ENCODE data around the gene DCLK1. TPM values are rescaled to one million over a fixed set of nuclear protein-coding genes. Genes with fewer than 3 reads are reported as not detected.

Gene DCLK1
- total and polyA plus RNA-seq, 4 donors, result 2.6 to 47.4 (median 13.9) TPM

DNA sequence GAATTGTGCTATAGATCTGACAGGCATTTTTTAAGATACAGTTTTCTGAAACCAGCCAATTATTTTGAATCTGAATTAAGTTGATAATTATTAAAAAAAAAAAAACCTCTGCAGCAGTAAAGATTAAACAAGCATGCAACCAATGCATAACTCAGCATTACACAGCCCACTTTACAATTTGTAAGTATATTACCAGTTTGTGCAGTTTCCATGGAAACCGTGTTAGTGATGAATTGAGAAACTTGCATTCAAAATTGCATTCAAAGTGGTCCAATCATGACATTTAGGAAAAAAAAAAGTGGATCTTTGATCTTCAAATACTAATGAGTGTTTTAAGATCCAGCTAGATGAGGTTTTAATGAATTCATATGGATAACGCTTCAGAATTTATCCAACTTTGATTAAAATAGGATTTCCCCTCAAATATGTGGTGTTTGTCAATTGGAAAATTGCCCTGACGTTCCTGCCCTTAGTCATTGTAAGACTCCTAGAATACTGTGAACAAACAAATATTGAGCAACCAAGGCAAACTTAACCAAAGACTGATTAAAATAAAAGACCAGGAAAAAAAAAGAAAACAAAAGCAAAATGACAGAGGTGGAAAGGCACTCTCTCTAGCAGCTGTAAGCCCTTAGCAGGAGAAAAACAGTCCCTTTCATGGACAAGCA is 339.9 kb downstream of the DCLK1 start:
- DNase-seq (no peak), ATAC-seq (ENCODE audit: low FRiP score) (no peak)
- no peaks in the 10 kb centered on the region for H3K27me3 ChIP-seq (ENCODE audit: control insufficient read depth in 1 of 2, insufficient read depth in 2 of 2, low read length in 1 of 2)
- intact Hi-C loops (cut with DNase I), result no loop called here
- H3K27ac ChIP-seq (ENCODE audit: low read depth in 1 of 2, low read length in 2 of 2), result no peak overlapping the region
- H3K9me3 ChIP-seq (ENCODE audit: control insufficient read depth, low read length), result no peaks in the 10 kb centered on the region
- WGBS, 2 donors, result 81 to 85% methylated on average over 3 of the region's 3 CpGs
- H3K36me3 ChIP-seq (ENCODE audit: control insufficient read depth in 1 of 2, insufficient read depth in 2 of 2, low read length in 1 of 2), result no peaks in the 10 kb centered on the region
- H3K4me1 ChIP-seq (ENCODE audit: control insufficient read depth in 1 of 2, insufficient read depth in 2 of 2, low read length in 2 of 2), result no peaks in the 10 kb centered on the region
- H3K4me3 ChIP-seq (ENCODE audit: low read length in 2 of 2), result no peak overlapping the region

DNA sequence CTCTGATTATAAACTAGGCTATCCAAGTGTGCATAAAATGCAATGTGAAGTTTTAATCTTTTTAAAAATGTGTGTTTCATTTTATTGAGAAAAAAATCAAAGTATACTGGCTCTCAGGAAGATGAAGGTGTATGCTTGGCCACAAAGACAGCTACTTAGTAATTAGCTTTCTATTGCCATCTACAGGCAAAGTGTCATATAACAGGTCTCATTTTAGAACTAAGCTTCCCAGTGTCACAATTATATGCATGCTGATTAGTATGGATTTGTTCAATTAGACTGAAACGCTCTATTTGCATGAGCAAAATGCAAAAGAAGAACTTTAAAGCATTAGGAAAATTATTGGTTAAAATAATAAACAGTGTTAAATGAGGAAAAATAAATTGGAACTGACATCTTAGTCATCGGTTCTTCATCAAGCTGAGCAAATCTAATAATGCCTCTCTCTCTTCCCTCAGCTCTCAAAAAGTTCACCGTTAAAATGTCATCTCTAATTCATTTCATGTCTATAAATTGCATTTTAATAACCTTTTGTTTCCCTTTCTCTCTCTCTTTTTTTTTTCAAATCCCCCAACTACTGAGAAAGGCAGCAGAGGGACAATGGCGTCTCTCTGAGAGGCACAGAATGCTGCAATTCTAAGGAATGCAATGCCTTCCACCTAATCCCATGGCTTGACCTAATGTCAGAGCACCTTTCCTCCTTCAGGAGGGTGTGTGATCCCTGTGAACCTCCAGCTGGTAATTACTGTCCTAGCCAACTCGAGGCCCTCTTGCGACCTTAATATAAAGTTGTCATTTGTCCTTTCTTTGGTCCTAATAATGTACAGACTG is 341.6 kb downstream of the DCLK1 start:
- no peak overlapping the region for H3K4me3 ChIP-seq (ENCODE audit: low read length in 2 of 2)
- no peak for ATAC-seq (ENCODE audit: low FRiP score)
- H3K4me1 ChIP-seq (ENCODE audit: control insufficient read depth in 1 of 2, insufficient read depth in 2 of 2, low read length in 2 of 2), result no peaks in the 10 kb centered on the region
- H3K27me3 ChIP-seq (ENCODE audit: control insufficient read depth in 1 of 2, insufficient read depth in 2 of 2, low read length in 1 of 2), result no peaks in the 10 kb centered on the region
- 77 to 79% methylated on average over 6 of the region's 6 CpGs for WGBS, 2 donors
- no peak for DNase-seq
- H3K27ac ChIP-seq (ENCODE audit: low read depth in 1 of 2, low read length in 2 of 2), result no peak overlapping the region
- H3K9me3 ChIP-seq (ENCODE audit: control insufficient read depth, low read length), result no peaks in the 10 kb centered on the region
- no peaks in the 10 kb centered on the region for H3K36me3 ChIP-seq (ENCODE audit: control insufficient read depth in 1 of 2, insufficient read depth in 2 of 2, low read length in 1 of 2)
- intact Hi-C loops (cut with DNase I), result no loop called here

DNA sequence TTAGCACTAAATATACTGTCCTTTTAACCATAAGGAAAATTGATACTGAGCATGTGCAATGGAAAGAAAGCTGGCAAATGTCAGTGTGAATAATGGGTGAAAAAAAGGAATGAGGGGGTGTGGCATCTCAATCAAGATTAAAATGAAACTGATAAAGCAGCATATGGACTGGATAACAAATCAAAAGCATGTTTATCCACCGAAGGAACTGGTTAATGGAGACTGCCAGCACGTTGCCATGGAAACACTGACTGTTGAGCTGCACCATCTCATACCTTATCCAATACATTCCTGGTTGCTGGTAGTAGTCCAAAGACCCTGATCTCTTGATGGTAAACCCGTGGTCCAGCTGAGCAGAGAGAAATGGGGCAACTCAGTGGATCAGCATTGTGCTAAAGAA is 343.2 kb downstream of the DCLK1 start:
- ATAC-seq (ENCODE audit: low FRiP score), result no peak
- intact Hi-C loops (cut with DNase I), result no loop called here
- no peak overlapping the region for H3K27ac ChIP-seq (ENCODE audit: low read depth in 1 of 2, low read length in 2 of 2)
- H3K27me3 ChIP-seq (ENCODE audit: control insufficient read depth in 1 of 2, insufficient read depth in 2 of 2, low read length in 1 of 2), result no peaks in the 10 kb centered on the region
- H3K4me1 ChIP-seq (ENCODE audit: control insufficient read depth in 1 of 2, insufficient read depth in 2 of 2, low read length in 2 of 2), result no peaks in the 10 kb centered on the region
- no peaks in the 10 kb centered on the region for H3K9me3 ChIP-seq (ENCODE audit: control insufficient read depth, low read length)
- WGBS, 2 donors, result 34 to 41% methylated on average over 3 of the region's 3 CpGs
- DNase-seq, result no peak
- no peak overlapping the region for H3K4me3 ChIP-seq (ENCODE audit: low read length in 2 of 2)
- no peaks in the 10 kb centered on the region for H3K36me3 ChIP-seq (ENCODE audit: control insufficient read depth in 1 of 2, insufficient read depth in 2 of 2, low read length in 1 of 2)

DNA sequence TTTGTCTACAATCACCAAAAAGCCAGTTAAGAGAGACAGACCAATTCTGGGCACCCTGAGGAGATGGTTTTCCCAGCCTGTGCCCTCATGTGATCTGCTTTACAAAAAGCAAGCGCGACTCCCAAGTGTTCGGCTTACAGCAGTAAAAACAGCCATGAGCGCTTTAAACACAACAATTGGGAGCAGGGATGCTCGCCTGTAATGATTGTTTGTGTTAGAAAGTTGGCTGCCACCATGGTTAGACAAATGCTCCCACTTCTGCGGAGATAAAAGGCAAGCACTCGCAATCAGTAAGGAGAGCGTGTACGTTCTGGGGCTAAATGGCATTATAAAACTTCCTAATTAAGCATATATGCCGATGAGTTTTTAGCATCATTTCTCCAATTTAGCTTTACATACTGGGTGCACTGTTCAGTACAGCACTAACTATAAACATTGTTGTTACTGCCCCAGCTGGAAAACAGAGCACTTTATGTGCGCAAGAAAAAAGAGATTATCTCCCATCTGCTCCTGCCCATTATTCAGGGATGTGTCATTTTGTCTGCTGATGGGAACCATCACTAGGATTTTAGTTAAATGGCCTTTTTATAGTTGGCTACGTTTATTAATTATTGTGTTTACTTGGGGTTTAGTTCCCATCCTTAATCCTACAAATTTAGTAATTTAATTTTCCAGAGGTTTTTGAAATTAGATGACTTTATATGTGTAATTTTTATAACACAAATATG is 345.4 kb downstream of the DCLK1 start:
- intact Hi-C loops (cut with DNase I), result no loop called here

DNA sequence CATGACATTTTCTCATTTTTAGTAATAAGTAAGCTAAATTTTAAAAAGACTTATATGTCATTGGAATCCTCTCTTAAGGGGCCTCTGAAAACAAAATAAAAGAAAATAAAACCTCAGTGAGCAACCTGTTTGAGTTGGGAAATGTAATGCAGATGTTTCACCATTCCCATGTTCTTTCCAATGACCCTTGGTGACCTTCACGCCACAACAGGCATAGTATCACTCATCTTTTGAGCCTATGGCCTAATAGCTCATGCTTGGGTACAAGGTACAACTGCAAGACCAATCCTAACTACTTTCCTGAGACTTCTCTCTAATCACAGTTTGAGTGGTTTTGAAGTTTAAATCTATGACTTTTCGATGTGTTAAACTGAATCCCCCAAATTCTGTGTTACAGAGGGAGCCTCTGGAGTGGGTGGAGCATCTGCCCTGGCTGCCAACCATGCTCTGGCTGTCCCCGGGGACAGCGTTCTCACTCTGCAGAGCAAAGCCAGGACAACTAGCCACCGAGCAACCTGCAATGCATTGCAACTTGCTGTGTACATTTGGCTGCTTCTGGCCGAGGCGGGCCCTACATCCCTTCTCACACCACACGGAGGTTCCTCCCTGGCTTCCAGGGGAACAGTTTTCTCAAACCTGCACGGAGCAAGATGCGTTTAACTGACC is 346.8 kb downstream of the DCLK1 start:
- DNase-seq (no peak), ATAC-seq (ENCODE audit: low FRiP score) (no peak)
- H3K27ac ChIP-seq (ENCODE audit: low read depth in 1 of 2, low read length in 2 of 2), result no peak overlapping the region
- intact Hi-C loops (cut with DNase I), result no loop called here
- H3K9me3 ChIP-seq (ENCODE audit: control insufficient read depth, low read length), result no peaks in the 10 kb centered on the region
- 76 to 82% methylated on average over 10 of the region's 10 CpGs for WGBS, 2 donors
- H3K27me3 ChIP-seq (ENCODE audit: control insufficient read depth in 1 of 2, insufficient read depth in 2 of 2, low read length in 1 of 2), result no peaks in the 10 kb centered on the region
- no peaks in the 10 kb centered on the region for H3K36me3 ChIP-seq (ENCODE audit: control insufficient read depth in 1 of 2, insufficient read depth in 2 of 2, low read length in 1 of 2)
- no peak overlapping the region for H3K4me3 ChIP-seq (ENCODE audit: low read length in 2 of 2)
- H3K4me1 ChIP-seq (ENCODE audit: control insufficient read depth in 1 of 2, insufficient read depth in 2 of 2, low read length in 2 of 2), result no peaks in the 10 kb centered on the region

More for the DNA sequence above, 345.4 kb downstream of the DCLK1 start:
- Histone ChIP-seq H3K27ac (ENCODE audit: low read depth in 1 of 2, low read length in 2 of 2) (no peak overlapping the region), H3K9me3 (ENCODE audit: control insufficient read depth, low read length) (no peaks in the 10 kb centered on the region), H3K27me3 (ENCODE audit: control insufficient read depth in 1 of 2, insufficient read depth in 2 of 2, low read length in 1 of 2) (no peaks in the 10 kb centered on the region), H3K4me1 (ENCODE audit: control insufficient read depth in 1 of 2, insufficient read depth in 2 of 2, low read length in 2 of 2) (no peaks in the 10 kb centered on the region), H3K4me3 (ENCODE audit: low read length in 2 of 2) (no peak overlapping the region), H3K36me3 (ENCODE audit: control insufficient read depth in 1 of 2, insufficient read depth in 2 of 2, low read length in 1 of 2) (no peaks in the 10 kb centered on the region)
- 88 to 94% methylated on average over 12 of the region's 12 CpGs for WGBS, 2 donors
- ATAC-seq (ENCODE audit: low FRiP score) (no peak), DNase-seq (no peak)

DNA sequence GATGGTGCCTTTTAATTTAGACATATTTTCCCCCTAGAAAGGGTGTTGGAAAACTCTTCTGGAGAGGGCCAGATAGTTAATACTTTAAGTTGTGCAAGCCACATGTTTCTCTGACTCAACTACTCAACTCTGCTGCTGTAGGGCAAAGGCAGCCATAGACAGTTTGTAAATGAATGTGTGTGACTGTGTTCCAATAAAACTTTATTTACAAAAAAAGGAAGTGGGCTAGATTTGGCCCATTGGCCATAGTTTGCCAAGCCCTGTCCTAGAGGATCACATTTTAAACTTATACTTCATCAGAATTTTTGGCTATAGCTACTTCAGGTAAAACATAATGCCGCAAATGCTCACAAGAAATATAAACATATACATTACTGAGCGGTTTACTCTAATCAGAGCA is 348.4 kb downstream of the DCLK1 start:
- DNase-seq (no peak), ATAC-seq (ENCODE audit: low FRiP score) (no peak)
- H3K4me3 ChIP-seq (ENCODE audit: low read length in 2 of 2), result no peak overlapping the region
- no peaks in the 10 kb centered on the region for H3K9me3 ChIP-seq (ENCODE audit: control insufficient read depth, low read length)
- H3K36me3 ChIP-seq (ENCODE audit: control insufficient read depth in 1 of 2, insufficient read depth in 2 of 2, low read length in 1 of 2), result no peaks in the 10 kb centered on the region
- no peaks in the 10 kb centered on the region for H3K4me1 ChIP-seq (ENCODE audit: control insufficient read depth in 1 of 2, insufficient read depth in 2 of 2, low read length in 2 of 2)
- no peaks in the 10 kb centered on the region for H3K27me3 ChIP-seq (ENCODE audit: control insufficient read depth in 1 of 2, insufficient read depth in 2 of 2, low read length in 1 of 2)
- WGBS, 2 donors, result 98 to 99% methylated on average over 2 of the region's 2 CpGs
- intact Hi-C loops (cut with DNase I), result no loop called here
- no peak overlapping the region for H3K27ac ChIP-seq (ENCODE audit: low read depth in 1 of 2, low read length in 2 of 2)

DNA sequence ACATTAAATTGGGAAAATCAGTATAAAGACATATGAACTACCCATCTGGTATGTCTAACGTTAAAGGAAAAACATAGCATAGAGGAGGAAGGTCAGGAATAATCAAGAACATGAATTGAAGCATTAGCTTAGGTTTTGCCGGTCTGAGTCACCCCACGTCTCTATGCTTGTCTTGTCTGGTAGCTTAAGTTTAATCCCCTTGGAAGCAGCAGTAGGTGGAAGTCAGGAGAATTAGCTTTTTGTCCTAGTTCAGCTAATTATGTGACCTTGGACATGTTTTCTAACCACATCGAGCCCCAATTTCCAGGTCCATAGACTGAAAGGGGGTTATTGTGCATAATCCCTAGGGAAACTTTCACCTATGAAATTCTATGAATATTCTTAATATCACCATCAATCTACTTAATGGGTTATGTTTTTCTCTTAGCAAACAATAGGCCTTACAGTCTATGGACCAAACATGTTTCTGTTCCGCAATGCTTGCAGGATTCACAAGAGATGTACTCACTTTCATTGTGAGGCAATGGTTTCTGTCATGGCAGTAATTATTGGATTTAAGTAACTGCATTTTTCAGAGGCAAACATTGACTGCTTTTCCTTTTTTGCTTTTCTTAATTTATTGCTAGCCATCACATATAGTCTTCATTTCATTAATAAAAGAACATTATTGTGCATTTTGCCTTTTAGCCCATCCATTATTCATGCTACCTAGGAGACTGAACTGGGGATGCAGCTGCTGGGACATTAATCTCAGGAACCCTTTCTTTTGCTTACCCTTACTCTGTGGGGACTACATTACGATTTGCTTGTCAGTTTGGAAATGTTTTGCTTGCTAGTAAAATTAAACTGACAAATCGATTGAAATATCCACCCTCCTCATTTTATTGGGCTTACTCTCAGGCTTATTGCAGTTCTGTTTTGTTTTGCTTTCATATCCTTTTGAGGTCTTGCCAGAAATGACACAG is 349.9 kb downstream of the DCLK1 start:
- no peak overlapping the region for H3K27ac ChIP-seq (ENCODE audit: low read depth in 1 of 2, low read length in 2 of 2)
- 88 to 92% methylated on average over 7 of the region's 7 CpGs for WGBS, 2 donors
- peaks cover 0 to 5% of the 10 kb centered on the region in 2 donors for H3K4me1 ChIP-seq (ENCODE audit: control insufficient read depth in 1 of 2, insufficient read depth in 2 of 2, low read length in 2 of 2)
- H3K4me3 ChIP-seq (ENCODE audit: low read length in 2 of 2), result no peak overlapping the region
- DNase-seq (no peak), ATAC-seq (ENCODE audit: low FRiP score) (no peak)
- H3K27me3 ChIP-seq (ENCODE audit: control insufficient read depth in 1 of 2, insufficient read depth in 2 of 2, low read length in 1 of 2), result no peaks in the 10 kb centered on the region
- intact Hi-C loops (cut with DNase I), result no loop called here
- no peaks in the 10 kb centered on the region for H3K36me3 ChIP-seq (ENCODE audit: control insufficient read depth in 1 of 2, insufficient read depth in 2 of 2, low read length in 1 of 2)
- H3K9me3 ChIP-seq (ENCODE audit: control insufficient read depth, low read length), result no peaks in the 10 kb centered on the region

DNA sequence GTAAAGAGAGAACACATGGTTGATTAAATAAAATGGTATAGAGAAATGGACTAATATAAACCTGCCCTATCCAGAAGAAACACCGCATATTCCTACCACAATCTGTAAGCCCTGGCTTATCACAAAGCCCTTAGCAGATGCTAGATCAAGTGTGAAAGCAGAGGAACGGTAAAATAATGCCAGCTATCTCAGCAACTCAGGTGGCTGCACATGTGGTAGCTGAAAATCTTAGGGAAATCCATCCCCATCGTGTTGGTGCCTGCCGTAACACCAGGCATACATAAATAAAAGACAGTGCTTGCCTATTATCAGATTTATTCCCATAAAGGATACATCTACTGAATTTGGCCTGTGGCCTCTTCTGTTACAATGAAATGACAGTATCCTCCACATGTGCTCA is 350.6 kb downstream of the DCLK1 start:
- no peak for ATAC-seq (ENCODE audit: low FRiP score)
- Histone ChIP-seq H3K4me3 (ENCODE audit: low read length in 2 of 2) (no peak overlapping the region), H3K27me3 (ENCODE audit: control insufficient read depth in 1 of 2, insufficient read depth in 2 of 2, low read length in 1 of 2) (no peaks in the 10 kb centered on the region), H3K4me1 (ENCODE audit: control insufficient read depth in 1 of 2, insufficient read depth in 2 of 2, low read length in 2 of 2) (peaks cover 0 to 5% of the 10 kb centered on the region in 2 donors), H3K9me3 (ENCODE audit: control insufficient read depth, low read length) (no peaks in the 10 kb centered on the region), H3K36me3 (ENCODE audit: control insufficient read depth in 1 of 2, insufficient read depth in 2 of 2, low read length in 1 of 2) (no peaks in the 10 kb centered on the region), H3K27ac (ENCODE audit: low read depth in 1 of 2, low read length in 2 of 2) (no peak overlapping the region)
- no peak for DNase-seq
- 91 to 92% methylated on average over 4 of the region's 4 CpGs for WGBS, 2 donors
- intact Hi-C loops (cut with DNase I), result no loop called here

Data from aorta (tissue), 5 donors.